B cell (primary cell): Measurements from ENCODE around the gene IRX6. TPM values are rescaled to one million over a fixed set of nuclear protein-coding genes. Genes with fewer than 3 reads are reported as not detected.

Experiments used
- ATAC-seq: fragments of 200-7000 bp; cut with Tn5 transposase; one replicate; pipeline ENCODE4 v1.10.0; 2021; ENCODE audit warnings: low read depth, mild to moderate bottlenecking, moderate number of reproducible peaks, moderate library complexity
- CTCF ChIA-PET: fragments of 350-600 bp; sonication (Branson Sonifier 250); formaldehyde crosslinking; loops from one replicate; lab custom pipeline; 2021; ENCODE audit warnings: antibody characterized with exemption, inconsistent platforms; lab: Charles Lee
- POLR2A ChIA-PET: fragments of 350-600 bp; sonication (Branson Sonifier 250); formaldehyde crosslinking; loops from one replicate; lab custom pipeline; 2021; ENCODE audit warnings: antibody characterized with exemption; lab: Charles Lee
- DNase-seq: peaks from one replicate; pipeline ENCODE4 v3.0.0; 2013
- H2AFZ ChIP-seq: 2 replicates; pipeline ENCODE4 v1.6.1; 2012; ENCODE audit warnings: mild to moderate bottlenecking, low read depth, low read length; ENCODE audit not compliant: insufficient read depth, poor library complexity, severe bottlenecking
- H3K27ac ChIP-seq, 2 donors: 1 replicate in 1 of 2; 2 replicates in 1 of 2; pipeline ENCODE4 v1.5.1; 2012 to 2013; ENCODE audit warnings: low read length in 2 of 2, mild to moderate bottlenecking in 2 of 2, moderate library complexity in 1 of 2
- H3K27me3 ChIP-seq, 4 experiments: fragments of 200-600 bp in 1 of 4; sonication (generic) in 1 of 4; replicated peaks in 1 of 4; 1 replicate in 2 of 4; 2 replicates in 2 of 4; pipeline versions ENCODE4 v1.6.1 to v1.7.0; 2013 to 2016; ENCODE audit warnings: low read length in 3 of 4, mild to moderate bottlenecking in 2 of 4, mixed read lengths in 1 of 4, moderate library complexity in 1 of 4; ENCODE audit not compliant: insufficient read depth in 4 of 4, control insufficient read depth in 3 of 4; ENCODE audit errors: control extremely low read depth in 1 of 4
- H3K36me3 ChIP-seq, 2 experiments: replicated peaks in 1 of 2; 1 replicate in 1 of 2; 2 replicates in 1 of 2; pipeline versions ENCODE4 v1.6.1 to v1.7.1; 2013; ENCODE audit warnings: low read length in 1 of 2; ENCODE audit not compliant: insufficient read depth in 2 of 2, control insufficient read depth in 1 of 2; ENCODE audit errors: control extremely low read depth in 1 of 2, extremely low read depth in 1 of 2
- H3K4me1 ChIP-seq, 2 donors: fragments of 200-600 bp in 1 of 2; sonication (generic) in 1 of 2; 1 replicate in 1 of 2; 2 replicates in 1 of 2; pipeline versions ENCODE4 v1.5.1 to v1.6.1; 2013 to 2017; ENCODE audit warnings: low read length in 2 of 2; ENCODE audit not compliant: control insufficient read depth in 2 of 2, insufficient read depth in 2 of 2
- H3K4me2 ChIP-seq: replicated peaks from 2 replicates; pipeline ENCODE3; 2012; ENCODE audit warnings: mild to moderate bottlenecking, low read depth, low read length; ENCODE audit not compliant: poor library complexity, severe bottlenecking
- H3K4me3 ChIP-seq, 5 experiments: fragments of 200-600 bp in 1 of 5; sonication (generic) in 1 of 5; 1 replicate in 3 of 5; 2 replicates in 2 of 5; pipeline versions ENCODE4 v1.5.1 to v1.7.0; 2011 to 2016; ENCODE audit warnings: low read length in 4 of 5, mild to moderate bottlenecking in 4 of 5, low read depth in 2 of 5, control low read depth in 1 of 5, moderate library complexity in 1 of 5; ENCODE audit not compliant: insufficient read depth in 1 of 5; ENCODE audit errors: control extremely low read depth in 1 of 5, extremely low read depth in 1 of 5
- H3K79me2 ChIP-seq: fragments of 200-600 bp; sonication (generic); one replicate; pipeline ENCODE4 v1.6.0; 2016; ENCODE audit warnings: low read length; ENCODE audit not compliant: control insufficient read depth, insufficient read depth
- H3K9ac ChIP-seq: fragments of 200-600 bp; sonication (generic); 2 replicates; pipeline ENCODE4 v1.6.1; 2017; ENCODE audit warnings: mild to moderate bottlenecking, low read length, moderate library complexity
- H3K9me3 ChIP-seq, 3 donors: one replicate each; pipeline versions ENCODE4 v1.6.1 to v1.7.1; 2013; ENCODE audit warnings: low read length in 2 of 3; ENCODE audit not compliant: control insufficient read depth in 2 of 3, insufficient read depth in 1 of 3; ENCODE audit errors: control extremely low read depth in 1 of 3
- H4K20me1 ChIP-seq: 2 replicates; pipeline ENCODE4 v1.6.0; 2012; ENCODE audit warnings: mild to moderate bottlenecking, low read length; ENCODE audit not compliant: insufficient read depth, control insufficient read depth, poor library complexity, severe bottlenecking
- H3K27ac Mint-ChIP-seq: one replicate; pipeline ENCODE4 v1.8.0; 2021; ENCODE audit warnings: mixed read lengths
- H3K27me3 Mint-ChIP-seq: one replicate; pipeline ENCODE4 v1.8.0; 2021; ENCODE audit warnings: mixed read lengths
- H3K4me1 Mint-ChIP-seq: one replicate; pipeline ENCODE4 v1.8.0; 2021; ENCODE audit warnings: mixed read lengths
- H3K4me3 Mint-ChIP-seq: one replicate; pipeline ENCODE4 v1.8.0; 2021; ENCODE audit warnings: mixed read lengths
- H3K9me3 Mint-ChIP-seq: one replicate; pipeline ENCODE4 v1.8.0; 2022; ENCODE audit warnings: mixed read lengths; ENCODE audit not compliant: insufficient read depth
- EZH2 ChIP-seq: IDR thresholded peaks from 2 replicates; pipeline ENCODE4 v1.6.1; 2012; ENCODE audit warnings: borderline replicate concordance, low read depth, mild to moderate bottlenecking, moderate library complexity, low read length; ENCODE audit not compliant: insufficient read depth, poor library complexity, severe bottlenecking
- WGBS: methylation state at CpG from one replicate; pipeline ENCODE4 v1.1.5; 2013; ENCODE audit warnings: missing lambda C conversion rate; ENCODE audit not compliant: insufficient coverage; 5-methylcytosine and 5-hydroxymethylcytosine counted together
- intact Hi-C: fragments of 100-400 bp; cut with micrococcal nuclease; formaldehyde crosslinking; loops from one replicate; pipeline ENCODE4 v1.10.0; 2022
- polyA plus RNA-seq: library from polyadenylated mRNA; depleted of rRNA; stranded (reverse); fragments of >200 nt; gene quantifications from 2 replicates; pipeline ENCODE4 v1.2.3, GENCODE V29; 2012
- total RNA-seq, 2 donors: library from RNA; stranded (reverse); fragments of 120-200 nt in 1 of 2; gene quantifications; 1 replicate in 1 of 2; 2 replicates in 1 of 2; pipeline versions ENCODE4 v1.2.3 to v1.2.4, GENCODE V29; 2013 to 2022
- TF ChIP-seq, protein P1 (sequence below): fragments of 200-600 bp; IDR thresholded peaks from one replicate; pipeline ENCODE4 v1.8.0; 2022; ENCODE audit warnings: antibody characterized with exemption, mild to moderate bottlenecking

The IRX6 gene
- total and polyA plus RNA-seq, 2 donors (not counting 1 experiment from before 2014, with no cell fraction given), result 0.10 to 0.15 TPM

DNA sequence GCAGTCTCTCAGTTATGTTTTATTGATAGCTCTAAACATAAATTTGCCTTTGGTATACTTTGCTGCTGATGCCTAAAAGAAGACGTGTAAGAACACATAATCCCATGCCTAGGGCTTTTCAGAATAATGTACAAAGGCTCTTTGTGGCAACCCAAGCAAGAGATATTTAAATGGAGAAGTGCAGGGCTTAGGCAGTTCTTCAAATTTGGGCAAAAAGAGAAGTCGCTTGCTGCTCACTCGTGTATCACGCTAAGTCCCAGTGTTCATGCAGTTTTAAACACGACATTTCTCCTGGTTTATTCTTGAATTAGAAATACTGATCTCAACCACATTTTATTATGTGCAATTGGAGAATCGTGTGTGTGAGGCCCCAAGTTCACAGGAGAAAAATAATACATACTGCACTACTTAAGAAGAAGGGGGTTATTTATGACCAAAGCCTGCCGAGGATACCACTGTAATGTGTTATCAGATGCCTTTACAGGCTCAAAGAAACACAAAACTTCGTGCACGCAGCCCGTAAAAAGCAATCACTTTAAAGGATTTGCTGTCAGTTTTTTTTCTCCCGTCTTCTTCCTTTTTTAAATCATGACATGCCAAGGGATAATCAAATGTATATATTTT, 22.5 kb upstream of the IRX6 start:
- Mint-ChIP-seq H3K9me3 (no peaks in the 10 kb centered on the region), H3K27me3 (peaks cover 28% of the 10 kb centered on the region), H3K4me3 (no peak overlapping the region), H3K4me1 (no peaks in the 10 kb centered on the region), H3K27ac (no peak overlapping the region)
- 33% methylated on average over 5 of the region's 11 CpGs for WGBS
- peaks cover 0 to 4% (median 0%) of the 10 kb centered on the region in 3 donors for H3K9me3 ChIP-seq
- no peaks in the 10 kb centered on the region for H3K4me1 ChIP-seq
- no peaks in the 10 kb centered on the region for H4K20me1 ChIP-seq
- no peak overlapping the region for H3K9ac ChIP-seq
- CTCF ChIA-PET, result no interaction called here
- no peaks in the 10 kb centered on the region for H3K36me3 ChIP-seq
- no peak overlapping the region for H3K27ac ChIP-seq
- POLR2A ChIA-PET, result no interaction called here
- no peak overlapping the region for H3K4me3 ChIP-seq
- no peaks in the 10 kb centered on the region for H3K79me2 ChIP-seq
- H3K4me2 ChIP-seq, result no peak overlapping the region
- H2AFZ ChIP-seq, result no peak overlapping the region
- H3K27me3 ChIP-seq, result peaks cover 0 to 8% (median 2%) of the 10 kb centered on the region in 4 experiments
- no peak for DNase-seq
- intact Hi-C loops, result no loop called here
- TF ChIP-seq EZH2, result no peak
- TF ChIP-seq, protein P1, sequence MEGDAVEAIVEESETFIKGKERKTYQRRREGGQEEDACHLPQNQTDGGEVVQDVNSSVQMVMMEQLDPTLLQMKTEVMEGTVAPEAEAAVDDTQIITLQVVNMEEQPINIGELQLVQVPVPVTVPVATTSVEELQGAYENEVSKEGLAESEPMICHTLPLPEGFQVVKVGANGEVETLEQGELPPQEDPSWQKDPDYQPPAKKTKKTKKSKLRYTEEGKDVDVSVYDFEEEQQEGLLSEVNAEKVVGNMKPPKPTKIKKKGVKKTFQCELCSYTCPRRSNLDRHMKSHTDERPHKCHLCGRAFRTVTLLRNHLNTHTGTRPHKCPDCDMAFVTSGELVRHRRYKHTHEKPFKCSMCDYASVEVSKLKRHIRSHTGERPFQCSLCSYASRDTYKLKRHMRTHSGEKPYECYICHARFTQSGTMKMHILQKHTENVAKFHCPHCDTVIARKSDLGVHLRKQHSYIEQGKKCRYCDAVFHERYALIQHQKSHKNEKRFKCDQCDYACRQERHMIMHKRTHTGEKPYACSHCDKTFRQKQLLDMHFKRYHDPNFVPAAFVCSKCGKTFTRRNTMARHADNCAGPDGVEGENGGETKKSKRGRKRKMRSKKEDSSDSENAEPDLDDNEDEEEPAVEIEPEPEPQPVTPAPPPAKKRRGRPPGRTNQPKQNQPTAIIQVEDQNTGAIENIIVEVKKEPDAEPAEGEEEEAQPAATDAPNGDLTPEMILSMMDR, result no peak
- ATAC-seq, result no peak

DNA sequence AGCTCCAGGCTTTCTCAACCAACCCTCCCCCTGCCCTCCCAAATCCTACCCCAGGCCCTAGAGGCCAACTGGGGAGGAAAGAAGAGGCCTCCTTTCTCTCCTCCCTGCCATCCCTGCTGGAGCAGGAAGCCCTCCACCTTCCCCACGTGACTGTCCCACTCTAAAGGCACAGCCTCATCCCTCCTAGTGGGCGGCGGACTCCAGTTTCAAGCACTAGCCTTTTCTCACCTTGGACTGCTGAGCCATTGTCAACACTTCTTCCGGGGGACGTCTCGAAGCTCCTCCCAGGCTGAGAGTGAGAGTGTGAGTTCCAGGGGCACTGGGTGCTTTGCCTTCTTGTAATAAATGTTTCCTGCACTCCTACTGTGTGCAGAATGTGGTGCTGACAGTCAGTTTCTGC, 21.4 kb upstream of the IRX6 start:
- peaks cover 0 to 8% (median 2%) of the 10 kb centered on the region in 4 experiments for H3K27me3 ChIP-seq
- Mint-ChIP-seq H3K9me3 (no peaks in the 10 kb centered on the region), H3K4me1 (no peaks in the 10 kb centered on the region), H3K27ac (no peak overlapping the region), H3K27me3 (peaks cover 28% of the 10 kb centered on the region), H3K4me3 (no peak overlapping the region)
- no peaks in the 10 kb centered on the region for H3K9me3 ChIP-seq
- no peak overlapping the region for H2AFZ ChIP-seq
- CTCF ChIA-PET, result no interaction called here
- no peaks in the 10 kb centered on the region for H3K36me3 ChIP-seq
- DNase-seq (no peak), ATAC-seq (no peak)
- no peak overlapping the region for H3K4me2 ChIP-seq
- no peaks in the 10 kb centered on the region for H4K20me1 ChIP-seq
- H3K4me1 ChIP-seq, result no peaks in the 10 kb centered on the region
- no peaks in the 10 kb centered on the region for H3K79me2 ChIP-seq
- no peak overlapping the region for H3K9ac ChIP-seq
- intact Hi-C loops, result no loop called here
- H3K27ac ChIP-seq, result no peak overlapping the region
- no peak overlapping the region for H3K4me3 ChIP-seq
- 15% methylated on average over 4 of the region's 6 CpGs for WGBS
- POLR2A ChIA-PET, result no interaction called here
- TF ChIP-seq EZH2, result no peak
- TF ChIP-seq, protein P1, result no peak
